ENCODE results near the gene CFAP46.
"Not testable (repeated sequence)": the region's sequence is repeated elsewhere in the genome, so short reads cannot be mapped to it uniquely, and the experiment has no call there.

The CFAP46 gene

DNA sequence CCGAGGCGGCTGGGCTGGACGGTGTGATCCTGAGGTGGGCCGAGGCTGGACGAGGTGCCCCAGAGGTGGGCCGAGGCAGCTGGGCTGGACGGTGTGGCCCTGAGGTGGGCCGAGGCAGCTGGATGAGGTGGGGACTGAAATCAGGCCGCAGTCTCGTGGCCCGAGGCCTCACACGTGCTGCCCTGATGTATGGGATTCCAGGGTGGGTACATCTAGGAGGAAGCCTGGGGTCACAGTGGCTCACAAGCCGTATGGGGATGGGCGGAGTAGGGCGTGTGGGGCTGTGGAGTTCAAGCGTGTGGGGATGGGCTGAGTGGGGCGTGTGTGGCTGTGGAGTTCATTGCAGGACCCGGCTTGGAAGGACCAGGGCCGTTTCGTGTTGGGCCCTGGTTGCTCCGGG lies 144.0 kb downstream of the CFAP46 start:
- Histone ChIP-seq H3K4me1 (ENCODE audit: control insufficient read depth, insufficient read depth, low read depth, low read length) (no peaks in the 10 kb centered on the region), H3K23ac (ENCODE audit: low read length in 2 of 2) (no peak overlapping the region)
- WGBS, result 94% methylated on average over 21 of the region's 21 CpGs

DNA sequence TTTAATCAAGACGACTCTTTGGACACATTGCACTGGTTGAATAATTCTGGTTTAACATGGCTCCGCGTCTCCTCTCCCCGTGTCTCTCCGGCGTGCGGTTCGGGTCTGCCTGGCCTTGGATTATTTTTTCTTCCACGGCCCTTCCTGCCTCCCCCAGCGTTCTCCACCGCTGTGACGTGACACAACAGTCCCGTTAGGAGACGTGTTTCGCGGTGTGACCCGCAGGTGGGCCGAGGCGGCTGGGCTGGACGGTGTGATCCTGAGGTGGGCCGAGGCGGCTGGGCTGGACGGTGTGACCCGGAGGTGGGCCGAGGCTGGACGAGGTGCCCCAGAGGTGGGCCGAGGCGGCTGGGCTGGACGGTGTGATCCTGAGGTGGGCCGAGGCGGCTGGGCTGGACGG lies 144.4 kb downstream of the CFAP46 start:
- not testable (repeated sequence) for H3K9me3 ChIP-seq (ENCODE audit: control insufficient read depth, low read length); H2AK5ac ChIP-seq (ENCODE audit: low read length, severe bottlenecking); H3K4me2 ChIP-seq (ENCODE audit: low read length, poor library complexity, severe bottlenecking); H3K4ac ChIP-seq (ENCODE audit: low read depth in 1 of 2, low read length in 2 of 2); H2BK120ac ChIP-seq (ENCODE audit: low read depth, low read length); H3K79me1 ChIP-seq (replicated peaks; ENCODE audit: low read length, poor library complexity, severe bottlenecking); H3K4me1 ChIP-seq (ENCODE audit: control insufficient read depth, insufficient read depth, low read depth, low read length); H3K14ac ChIP-seq (ENCODE audit: low read length in 2 of 2); H3K18ac ChIP-seq (ENCODE audit: low read depth in 1 of 2, low read length in 2 of 2); H2BK12ac ChIP-seq (ENCODE audit: low read length in 2 of 2); H2BK5ac ChIP-seq (ENCODE audit: low read depth, low read length, poor library complexity, severe bottlenecking); H2BK15ac ChIP-seq (ENCODE audit: low read depth, poor library complexity, severe bottlenecking); H2AFZ ChIP-seq (ENCODE audit: low read depth, low read length); H3K9ac ChIP-seq (ENCODE audit: low read length); H4K8ac ChIP-seq (ENCODE audit: low read length); H3K36me3 ChIP-seq (ENCODE audit: control insufficient read depth in 1 of 2, insufficient read depth in 2 of 2, low read depth in 1 of 2, low read length in 2 of 2); H3K27ac ChIP-seq (ENCODE audit: low read length, poor library complexity, severe bottlenecking); H3K23ac ChIP-seq (ENCODE audit: low read length in 2 of 2); H4K91ac ChIP-seq (ENCODE audit: low read length); DNase-seq
- 94% methylated on average over 32 of the region's 32 CpGs for WGBS
- H3K4me3 ChIP-seq (ENCODE audit: insufficient read depth in 1 of 2, low read depth in 1 of 2, low read length in 2 of 2), result peak overlapping the region in 1 of 2 experiments; percentile 26
- peaks cover 22 to 41% of the 10 kb centered on the region in 2 experiments for H3K27me3 ChIP-seq (ENCODE audit: control insufficient read depth in 1 of 2, insufficient read depth in 1 of 2, low read length in 2 of 2)

More for the DNA sequence above, 144.0 kb downstream of the CFAP46 start:
- Histone ChIP-seq H2BK15ac (ENCODE audit: low read depth, poor library complexity, severe bottlenecking) (no peak overlapping the region), H2AK5ac (ENCODE audit: low read length, severe bottlenecking) (no peak overlapping the region), H2BK12ac (ENCODE audit: low read length in 2 of 2) (no peak overlapping the region), H2BK120ac (ENCODE audit: low read depth, low read length) (no peak overlapping the region), H3K9me3 (ENCODE audit: control insufficient read depth, low read length) (peaks cover 5% of the 10 kb centered on the region), H3K4me2 (ENCODE audit: low read length, poor library complexity, severe bottlenecking) (no peak overlapping the region), H3K36me3 (ENCODE audit: control insufficient read depth in 1 of 2, insufficient read depth in 2 of 2, low read depth in 1 of 2, low read length in 2 of 2) (no peaks in the 10 kb centered on the region), H4K91ac (ENCODE audit: low read length) (no peak overlapping the region), H3K27ac (ENCODE audit: low read length, poor library complexity, severe bottlenecking) (no peak overlapping the region), H3K18ac (ENCODE audit: low read depth in 1 of 2, low read length in 2 of 2) (no peak overlapping the region), H3K9ac (ENCODE audit: low read length) (no peak overlapping the region), H4K8ac (ENCODE audit: low read length) (no peak overlapping the region), H3K27me3 (ENCODE audit: control insufficient read depth in 1 of 2, insufficient read depth in 1 of 2, low read length in 2 of 2) (peaks cover 18 to 37% of the 10 kb centered on the region in 2 experiments), H2AFZ (ENCODE audit: low read depth, low read length) (no peak overlapping the region), H3K4me3 (ENCODE audit: insufficient read depth in 1 of 2, low read depth in 1 of 2, low read length in 2 of 2) (peak overlapping the region in 1 of 2 experiments; percentile 26), H3K14ac (ENCODE audit: low read length in 2 of 2) (no peak overlapping the region), H3K4ac (ENCODE audit: low read depth in 1 of 2, low read length in 2 of 2) (no peak overlapping the region), H2BK5ac (ENCODE audit: low read depth, low read length, poor library complexity, severe bottlenecking) (no peak overlapping the region), H3K79me1 (replicated peaks; ENCODE audit: low read length, poor library complexity, severe bottlenecking) (no peaks in the 10 kb centered on the region)
- no peak for DNase-seq

DNA sequence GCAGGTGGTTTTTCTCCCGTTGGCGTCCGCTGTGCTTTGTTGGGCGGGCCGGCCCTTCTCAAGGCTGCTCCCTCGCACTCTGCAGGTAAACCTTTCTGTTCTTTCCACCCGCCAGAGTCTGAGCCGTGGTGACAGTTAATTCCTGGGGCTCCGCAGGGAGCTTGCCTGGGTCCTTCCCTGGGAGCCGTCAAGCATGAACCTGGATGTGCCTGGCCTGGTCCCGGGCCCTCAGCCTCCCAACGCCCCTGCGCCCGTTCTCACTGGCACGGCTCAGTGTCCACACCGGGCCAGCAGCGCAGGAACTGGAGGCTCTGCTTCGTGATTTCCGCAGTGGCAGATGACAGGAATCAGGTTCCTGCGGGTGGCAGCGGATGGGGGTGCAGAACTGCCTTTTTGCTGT lies 145.5 kb downstream of the CFAP46 start:
- H2AFZ ChIP-seq (ENCODE audit: low read depth, low read length), result no peak overlapping the region
- no peak overlapping the region for H3K9ac ChIP-seq (ENCODE audit: low read length)
- H2AK5ac ChIP-seq (ENCODE audit: low read length, severe bottlenecking), result no peak overlapping the region
- H3K14ac ChIP-seq (ENCODE audit: low read length in 2 of 2), result no peak overlapping the region
- no peak overlapping the region for H3K4me2 ChIP-seq (ENCODE audit: low read length, poor library complexity, severe bottlenecking)
- no peak overlapping the region for H3K4ac ChIP-seq (ENCODE audit: low read depth in 1 of 2, low read length in 2 of 2)
- no peak overlapping the region for H3K18ac ChIP-seq (ENCODE audit: low read depth in 1 of 2, low read length in 2 of 2)
- DNase-seq, result no peak
- H4K91ac ChIP-seq (ENCODE audit: low read length), result no peak overlapping the region
- H3K4me3 ChIP-seq (ENCODE audit: insufficient read depth in 1 of 2, low read depth in 1 of 2, low read length in 2 of 2), result no peak overlapping the region
- H2BK15ac ChIP-seq (ENCODE audit: low read depth, poor library complexity, severe bottlenecking), result no peak overlapping the region
- H4K8ac ChIP-seq (ENCODE audit: low read length), result no peak overlapping the region
- H3K36me3 ChIP-seq (ENCODE audit: control insufficient read depth in 1 of 2, insufficient read depth in 2 of 2, low read depth in 1 of 2, low read length in 2 of 2), result no peaks in the 10 kb centered on the region
- 92% methylated on average over 21 of the region's 21 CpGs for WGBS
- H2BK5ac ChIP-seq (ENCODE audit: low read depth, low read length, poor library complexity, severe bottlenecking), result no peak overlapping the region
- peaks cover 24 to 43% of the 10 kb centered on the region in 2 experiments for H3K27me3 ChIP-seq (ENCODE audit: control insufficient read depth in 1 of 2, insufficient read depth in 1 of 2, low read length in 2 of 2)
- H3K9me3 ChIP-seq (ENCODE audit: control insufficient read depth, low read length), result peaks cover 2% of the 10 kb centered on the region
- no peaks in the 10 kb centered on the region for H3K79me1 ChIP-seq (replicated peaks; ENCODE audit: low read length, poor library complexity, severe bottlenecking)
- no peaks in the 10 kb centered on the region for H3K4me1 ChIP-seq (ENCODE audit: control insufficient read depth, insufficient read depth, low read depth, low read length)
- H3K23ac ChIP-seq (ENCODE audit: low read length in 2 of 2), result no peak overlapping the region
- H3K27ac ChIP-seq (ENCODE audit: low read length, poor library complexity, severe bottlenecking), result no peak overlapping the region
- H2BK12ac ChIP-seq (ENCODE audit: low read length in 2 of 2), result no peak overlapping the region
- no peak overlapping the region for H2BK120ac ChIP-seq (ENCODE audit: low read depth, low read length)

DNA sequence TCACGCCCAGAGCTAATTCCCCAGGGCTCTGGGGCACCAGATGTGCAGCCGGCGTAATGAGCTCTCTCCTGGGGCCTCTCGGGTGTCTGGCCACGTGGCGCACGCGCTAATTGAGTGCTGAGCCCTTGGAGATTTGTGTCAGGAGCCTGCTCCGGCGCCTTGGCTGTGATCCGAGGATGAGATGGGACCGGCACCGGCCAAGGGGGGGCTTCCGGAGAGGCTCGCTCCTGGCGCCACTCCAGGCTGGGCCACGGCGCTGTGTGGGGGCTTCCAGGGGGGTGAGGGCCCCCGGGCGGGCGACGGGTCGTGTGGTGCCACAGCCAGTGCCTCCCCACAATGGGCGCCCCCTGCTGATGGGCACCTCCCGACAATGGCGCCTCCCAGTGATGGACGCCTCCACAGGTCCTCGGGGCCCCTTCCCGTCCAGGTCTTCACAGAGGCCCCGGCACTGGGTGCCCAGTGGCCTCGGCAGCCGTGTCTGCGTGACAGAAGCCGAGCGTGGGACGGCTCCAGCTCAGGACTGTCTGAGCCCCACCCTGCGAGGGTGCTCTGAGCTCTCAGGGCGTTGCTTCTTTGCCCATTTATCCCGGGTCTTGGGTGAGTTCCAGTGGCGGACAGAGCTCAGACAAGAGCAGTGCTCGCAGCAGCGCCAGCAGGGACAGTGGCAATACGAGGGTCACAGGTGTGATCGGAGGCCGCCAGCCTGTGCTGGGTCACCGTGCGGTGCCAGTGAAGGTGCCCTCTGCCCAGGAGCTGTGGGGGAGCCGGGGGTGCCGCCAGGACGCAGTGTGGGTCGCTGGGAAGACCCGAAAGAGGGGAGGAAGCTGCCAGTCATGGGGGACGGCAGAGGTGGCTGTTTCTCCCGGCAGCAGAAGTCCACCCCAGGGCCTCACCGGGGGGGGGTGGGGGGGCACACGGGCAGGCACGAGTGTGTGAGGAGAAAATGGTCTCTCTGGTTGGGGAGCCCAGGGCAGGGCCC lies 148.2 kb downstream of the CFAP46 start:
- no peak overlapping the region for H2BK5ac ChIP-seq (ENCODE audit: low read depth, low read length, poor library complexity, severe bottlenecking)
- H3K27me3 ChIP-seq (ENCODE audit: control insufficient read depth in 1 of 2, insufficient read depth in 1 of 2, low read length in 2 of 2), result peaks cover 49 to 66% of the 10 kb centered on the region in 2 experiments
- no peak overlapping the region for H3K27ac ChIP-seq (ENCODE audit: low read length, poor library complexity, severe bottlenecking)
- H3K4ac ChIP-seq (ENCODE audit: low read depth in 1 of 2, low read length in 2 of 2), result no peak overlapping the region
- no peak for DNase-seq
- no peaks in the 10 kb centered on the region for H3K36me3 ChIP-seq (ENCODE audit: control insufficient read depth in 1 of 2, insufficient read depth in 2 of 2, low read depth in 1 of 2, low read length in 2 of 2)
- WGBS, result 85% methylated on average over 54 of the region's 57 CpGs
- no peak overlapping the region for H2BK12ac ChIP-seq (ENCODE audit: low read length in 2 of 2)
- H3K4me2 ChIP-seq (ENCODE audit: low read length, poor library complexity, severe bottlenecking), result no peak overlapping the region
- H3K79me1 ChIP-seq (replicated peaks; ENCODE audit: low read length, poor library complexity, severe bottlenecking), result no peaks in the 10 kb centered on the region
- no peak overlapping the region for H3K18ac ChIP-seq (ENCODE audit: low read depth in 1 of 2, low read length in 2 of 2)
- H2BK120ac ChIP-seq (ENCODE audit: low read depth, low read length), result no peak overlapping the region
- no peak overlapping the region for H4K91ac ChIP-seq (ENCODE audit: low read length)
- H2BK15ac ChIP-seq (ENCODE audit: low read depth, poor library complexity, severe bottlenecking), result no peak overlapping the region
- H3K14ac ChIP-seq (ENCODE audit: low read length in 2 of 2), result no peak overlapping the region
- H2AFZ ChIP-seq (ENCODE audit: low read depth, low read length), result no peak overlapping the region
- no peak overlapping the region for H2AK5ac ChIP-seq (ENCODE audit: low read length, severe bottlenecking)
- H3K4me3 ChIP-seq (ENCODE audit: insufficient read depth in 1 of 2, low read depth in 1 of 2, low read length in 2 of 2), result no peak overlapping the region
- no peaks in the 10 kb centered on the region for H3K9me3 ChIP-seq (ENCODE audit: control insufficient read depth, low read length)
- no peak overlapping the region for H3K23ac ChIP-seq (ENCODE audit: low read length in 2 of 2)
- H3K4me1 ChIP-seq (ENCODE audit: control insufficient read depth, insufficient read depth, low read depth, low read length), result peaks cover 2% of the 10 kb centered on the region
- no peak overlapping the region for H4K8ac ChIP-seq (ENCODE audit: low read length)
- no peak overlapping the region for H3K9ac ChIP-seq (ENCODE audit: low read length)

Measured in mesenchymal stem cell (in vitro differentiated cells and primary cell).